HepG2 (cell line): Measurements from ENCODE around the gene KRTAP9-2. TPM values are rescaled to one million over a fixed set of nuclear protein-coding genes. Genes with fewer than 3 reads are reported as not detected.
"Not testable (repeated sequence)": the region's sequence is repeated elsewhere in the genome, so short reads cannot be mapped to it uniquely, and the experiment has no call there.

Experiments
- ATAC-seq: fragments of 200-7000 bp; cut with Tn5 transposase; 3 replicates; pipeline ENCODE4 v1.9.1; 2020; ENCODE audit warnings: mild to moderate bottlenecking, moderate library complexity
- BruUV-seq: library from RNA; stranded (reverse); fragments of 400-500 nt; replicated peaks from 2 replicates; lab custom pipeline; 2021; lab: Mats Ljungman, UMichigan
- CTCF ChIA-PET: fragments of 300-600 bp; formaldehyde crosslinking; extraction: SDS; loops from one replicate; lab custom pipeline; 2021; ENCODE audit warnings: low total read pairs, inconsistent platforms, low intra/inter-chr PET ratio; lab: Yijun Ruan, JAX
- POLR2A ChIA-PET: fragments of 350-600 bp; sonication (Branson Sonifier 250); formaldehyde crosslinking; loops from one replicate; lab custom pipeline; 2020; ENCODE audit warnings: antibody characterized with exemption, inconsistent platforms; lab: Yijun Ruan, JAX
- DNase-seq: peaks from one replicate; pipeline ENCODE4 v3.0.0-alpha.2; 2015; ENCODE audit warnings: low spot score
- FAIRE-seq: peaks from 3 replicates; lab custom pipeline; 2011; peaks lifted over from hg19 to GRCh38; lab: Jason Lieb, UNC
- H2AFZ ChIP-seq: one replicate; pipeline ENCODE4 v1.6.1; 2011; ENCODE audit warnings: low read length, inconsistent platforms
- H3K27ac ChIP-seq: fragments of 300-600 bp; 3 replicates; pipeline ENCODE4 v1.8.0; 2011; ENCODE audit warnings: mixed run types, mild to moderate bottlenecking, mixed read lengths, low read length, inconsistent platforms; ENCODE audit not compliant: insufficient read depth; ENCODE audit errors: extremely low read length
- H3K27me3 ChIP-seq, 2 experiments: fragments of 200-600 bp in 1 of 2; 2 replicates in 1 of 2; 3 replicates in 1 of 2; pipeline versions ENCODE4 v1.6.0 to v1.8.0; 2011; ENCODE audit warnings: low read length in 2 of 2, mild to moderate bottlenecking in 2 of 2, moderate library complexity in 2 of 2, inconsistent platforms in 1 of 2; ENCODE audit not compliant: insufficient read depth in 2 of 2, control insufficient read depth in 1 of 2
- H3K36me3 ChIP-seq, 2 experiments: fragments of 200-600 bp in 1 of 2; replicated peaks in 1 of 2; 2 replicates in 1 of 2; 3 replicates in 1 of 2; pipeline versions ENCODE4 v1.5.1 to v1.8.0; 2011; ENCODE audit warnings: low read length in 2 of 2, inconsistent platforms in 1 of 2; ENCODE audit not compliant: insufficient read depth in 2 of 2, control insufficient read depth in 1 of 2
- H3K4me1 ChIP-seq: 2 replicates; pipeline ENCODE4 v1.5.1; 2012; ENCODE audit warnings: low read length, inconsistent platforms; ENCODE audit not compliant: insufficient read depth
- H3K4me2 ChIP-seq: 2 replicates; pipeline ENCODE4 v1.6.0; 2011; ENCODE audit warnings: low read depth, low read length, inconsistent platforms
- H3K4me3 ChIP-seq, 3 experiments: fragments of 200-600 bp in 1 of 3; sonication (generic), shearing (Covaris generic) in 1 of 3; replicated peaks in 1 of 3; 2 replicates each; pipeline ENCODE4 v1.5.1; 2011 to 2016; ENCODE audit warnings: low read length in 3 of 3, inconsistent platforms in 2 of 3, low read depth in 2 of 3, mild to moderate bottlenecking in 2 of 3, control low read depth in 1 of 3, mixed read lengths in 1 of 3; ENCODE audit not compliant: insufficient read depth in 1 of 3
- H3K79me2 ChIP-seq: one replicate; pipeline ENCODE4 v1.6.1; 2011; ENCODE audit warnings: low read length, inconsistent platforms; ENCODE audit not compliant: insufficient read depth
- H3K9ac ChIP-seq: 2 replicates; pipeline ENCODE4 v1.6.0; 2011; ENCODE audit warnings: mild to moderate bottlenecking, low read depth, low read length, inconsistent platforms; ENCODE audit not compliant: insufficient read depth
- H3K9me3 ChIP-seq: 2 replicates; pipeline ENCODE4 v1.5.1; 2012; ENCODE audit warnings: mild to moderate bottlenecking, low read length
- H4K20me1 ChIP-seq: 2 replicates; pipeline ENCODE4 v1.6.0; 2011; ENCODE audit warnings: inconsistent platforms, mild to moderate bottlenecking, low read length, moderate library complexity; ENCODE audit not compliant: insufficient read depth
- GATAD2A ChIP-seq: IDR thresholded peaks from 2 replicates; pipeline ENCODE4 v1.6.1; 2016
- JDP2 ChIP-seq: sonication (generic); formaldehyde crosslinking; IDR thresholded peaks from 2 replicates; pipeline ENCODE4 v1.8.1; 2022; ENCODE audit warnings: missing genetic modification reagents, borderline replicate concordance
- ZNF225 ChIP-seq: sonication (generic); formaldehyde crosslinking; IDR thresholded peaks from 2 replicates; pipeline ENCODE4 v1.4.0; 2020; ENCODE audit warnings: mild to moderate bottlenecking, missing genetic modification reagents
- WGBS: methylation state at CpG from one replicate; pipeline ENCODE4 v1.1.6; 2017; ENCODE audit warnings: low lambda C conversion rate; 5-methylcytosine and 5-hydroxymethylcytosine counted together
- in situ Hi-C: cut with HindIII; loops from 2 replicates; pipeline ENCODE4 v1.10.0; 2017; ENCODE audit warnings: low pct_unique_long_range_greater_than_20kb; ENCODE audit not compliant: extremely low pct_ligation_motif_present
- intact Hi-C: fragments of 100-400 bp; cut with micrococcal nuclease; formaldehyde crosslinking; loops from one replicate; pipeline ENCODE4 v1.10.0; 2022; ENCODE audit not compliant: unreplicated experiment
- polyA plus RNA-seq, 8 experiments: library from polyadenylated mRNA; depleted of rRNA in 3 of 8; stranded (reverse) in 7 of 8; unstranded in 1 of 8; fragments of >200 nt; fragmentation: Illumina TruSeq in 4 of 8; extraction: Trizol in 4 of 8; gene quantifications; 2 replicates each; pipeline versions ENCODE4 v1.2.1 to v1.2.3, GENCODE V29; 2011 to 2016; ENCODE audit warnings: low read depth in 4 of 8, missing spikeins in 1 of 8, mixed read lengths in 1 of 8; ENCODE audit not compliant: insufficient read depth in 1 of 8
- total RNA-seq, 5 experiments: library from RNA; depleted of rRNA; stranded (reverse); fragments of >200 nt; fragmentation: Illumina TruSeq; extraction: Trizol; gene quantifications; 2 replicates each; pipeline ENCODE4 v1.2.3, GENCODE V29; 2016; ENCODE audit warnings: low read depth in 1 of 5
- TF ChIP-seq, protein P1 (sequence below): sonication (generic); formaldehyde crosslinking; IDR thresholded peaks from 2 replicates; pipeline ENCODE4 v1.5.1; 2020; ENCODE audit warnings: mild to moderate bottlenecking, missing genetic modification reagents, moderate library complexity
- TF ChIP-seq, protein P2 (sequence below), 2 experiments: IDR thresholded peaks; 2 replicates each; pipeline ENCODE4 v1.6.1; 2011 to 2012; ENCODE audit warnings: low read length in 2 of 2, borderline replicate concordance in 1 of 2, low read depth in 1 of 2, mild to moderate bottlenecking in 1 of 2, moderate library complexity in 1 of 2

KRTAP9-2 gene
- total and polyA plus RNA-seq, 2 of the 13 experiments (the other 11 are each of a cell fraction or from before 2014, with no cell fraction given), result not detected

DNA sequence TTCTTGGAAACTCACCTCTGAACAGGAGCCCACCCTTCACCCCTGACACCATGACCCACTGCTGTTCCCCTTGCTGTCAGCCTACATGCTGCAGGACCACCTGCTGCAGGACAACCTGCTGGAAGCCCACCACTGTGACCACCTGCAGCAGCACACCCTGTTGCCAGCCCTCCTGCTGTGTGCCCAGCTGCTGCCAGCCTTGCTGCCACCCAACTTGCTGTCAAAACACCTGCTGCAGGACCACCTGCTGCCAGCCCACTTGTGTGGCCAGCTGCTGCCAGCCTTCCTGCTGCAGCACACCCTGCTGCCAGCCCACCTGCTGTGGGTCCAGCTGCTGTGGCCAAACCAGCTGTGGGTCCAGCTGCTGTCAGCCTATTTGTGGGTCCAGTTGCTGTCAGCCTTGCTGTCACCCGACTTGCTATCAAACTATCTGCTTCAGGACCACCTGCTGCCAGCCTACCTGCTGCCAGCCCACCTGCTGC, 36.6 kb upstream of the KRTAP9-2 start, which contains the start of gene KRTAP9-1:
TSS of gene KRTAP9-1 (plus strand) at position 51 of the 482 bp plus-strand sequence. CDS start at position 51, 0 bp downstream.
- H3K4me3 ChIP-seq, H3K4me2 ChIP-seq, H3K79me2 ChIP-seq, BruUV-seq, intact Hi-C loops, H3K36me3 ChIP-seq, FAIRE-seq, H3K9ac ChIP-seq, H3K4me1 ChIP-seq, H3K27me3 ChIP-seq, H3K27ac ChIP-seq, H3K9me3 ChIP-seq, H4K20me1 ChIP-seq, DNase-seq, in situ Hi-C loops, H2AFZ ChIP-seq, CTCF ChIA-PET, POLR2A ChIA-PET, ATAC-seq: not testable (repeated sequence)
- WGBS, result 0% methylated on average over 1 of the region's 1 CpG
- TF ChIP-seq, protein P1, sequence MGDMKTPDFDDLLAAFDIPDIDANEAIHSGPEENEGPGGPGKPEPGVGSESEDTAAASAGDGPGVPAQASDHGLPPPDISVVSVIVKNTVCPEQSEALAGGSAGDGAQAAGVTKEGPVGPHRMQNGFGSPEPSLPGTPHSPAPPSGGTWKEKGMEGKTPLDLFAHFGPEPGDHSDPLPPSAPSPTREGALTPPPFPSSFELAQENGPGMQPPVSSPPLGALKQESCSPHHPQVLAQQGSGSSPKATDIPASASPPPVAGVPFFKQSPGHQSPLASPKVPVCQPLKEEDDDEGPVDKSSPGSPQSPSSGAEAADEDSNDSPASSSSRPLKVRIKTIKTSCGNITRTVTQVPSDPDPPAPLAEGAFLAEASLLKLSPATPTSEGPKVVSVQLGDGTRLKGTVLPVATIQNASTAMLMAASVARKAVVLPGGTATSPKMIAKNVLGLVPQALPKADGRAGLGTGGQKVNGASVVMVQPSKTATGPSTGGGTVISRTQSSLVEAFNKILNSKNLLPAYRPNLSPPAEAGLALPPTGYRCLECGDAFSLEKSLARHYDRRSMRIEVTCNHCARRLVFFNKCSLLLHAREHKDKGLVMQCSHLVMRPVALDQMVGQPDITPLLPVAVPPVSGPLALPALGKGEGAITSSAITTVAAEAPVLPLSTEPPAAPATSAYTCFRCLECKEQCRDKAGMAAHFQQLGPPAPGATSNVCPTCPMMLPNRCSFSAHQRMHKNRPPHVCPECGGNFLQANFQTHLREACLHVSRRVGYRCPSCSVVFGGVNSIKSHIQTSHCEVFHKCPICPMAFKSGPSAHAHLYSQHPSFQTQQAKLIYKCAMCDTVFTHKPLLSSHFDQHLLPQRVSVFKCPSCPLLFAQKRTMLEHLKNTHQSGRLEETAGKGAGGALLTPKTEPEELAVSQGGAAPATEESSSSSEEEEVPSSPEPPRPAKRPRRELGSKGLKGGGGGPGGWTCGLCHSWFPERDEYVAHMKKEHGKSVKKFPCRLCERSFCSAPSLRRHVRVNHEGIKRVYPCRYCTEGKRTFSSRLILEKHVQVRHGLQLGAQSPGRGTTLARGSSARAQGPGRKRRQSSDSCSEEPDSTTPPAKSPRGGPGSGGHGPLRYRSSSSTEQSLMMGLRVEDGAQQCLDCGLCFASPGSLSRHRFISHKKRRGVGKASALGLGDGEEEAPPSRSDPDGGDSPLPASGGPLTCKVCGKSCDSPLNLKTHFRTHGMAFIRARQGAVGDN (CRISPR knock-in tag), result 0 out of 2 replicates have a peak, but pooled peaks have one; percentile 10
- peak; percentile 41; the same call in 1 of the 2 replicates for TF ChIP-seq ZNF225

DNA sequence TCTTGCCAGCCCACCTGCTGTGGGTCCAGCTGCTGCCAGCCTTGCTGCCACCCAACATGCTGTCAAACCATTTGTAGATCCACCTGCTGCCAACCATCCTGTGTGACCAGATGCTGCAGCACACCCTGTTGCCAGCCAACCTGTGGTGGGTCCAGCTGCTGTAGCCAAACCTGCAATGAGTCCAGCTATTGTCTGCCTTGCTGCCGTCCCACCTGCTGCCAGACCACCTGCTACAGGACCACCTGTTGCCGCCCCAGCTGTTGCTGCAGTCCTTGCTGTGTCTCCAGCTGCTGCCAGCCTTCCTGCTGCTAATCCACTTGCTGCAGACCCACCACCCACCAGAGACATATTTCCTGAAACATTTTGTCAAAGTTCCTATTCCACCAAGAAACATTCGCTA, 36.1 kb upstream of the KRTAP9-2 start:
- intact Hi-C loops, result no loop called here
- no peak for ATAC-seq
- Histone ChIP-seq H3K27ac (no peak overlapping the region), H3K79me2 (no peaks in the 10 kb centered on the region), H3K36me3 (no peaks in the 10 kb centered on the region), H3K4me3 (no peak overlapping the region), H3K9ac (no peak overlapping the region), H3K4me1 (no peaks in the 10 kb centered on the region), H2AFZ (no peak overlapping the region), H3K27me3 (0 out of 5 replicates have a peak, but pooled peaks cover 0 to 5% of the 10 kb centered on the region in 2 experiments), H3K9me3 (no peaks in the 10 kb centered on the region), H3K4me2 (no peak overlapping the region), H4K20me1 (no peaks in the 10 kb centered on the region)
- WGBS, result 0% methylated on average over 1 of the region's 3 CpGs
- ChIA-PET CTCF (no interaction called here), POLR2A (no interaction called here)
- no peak for FAIRE-seq
- in situ Hi-C loops, result no loop called here
- no peak for DNase-seq
- no TSS peak for BruUV-seq
- no peak for TF ChIP-seq JDP2 (CRISPR knock-in tag)
- TF ChIP-seq, protein P2, sequence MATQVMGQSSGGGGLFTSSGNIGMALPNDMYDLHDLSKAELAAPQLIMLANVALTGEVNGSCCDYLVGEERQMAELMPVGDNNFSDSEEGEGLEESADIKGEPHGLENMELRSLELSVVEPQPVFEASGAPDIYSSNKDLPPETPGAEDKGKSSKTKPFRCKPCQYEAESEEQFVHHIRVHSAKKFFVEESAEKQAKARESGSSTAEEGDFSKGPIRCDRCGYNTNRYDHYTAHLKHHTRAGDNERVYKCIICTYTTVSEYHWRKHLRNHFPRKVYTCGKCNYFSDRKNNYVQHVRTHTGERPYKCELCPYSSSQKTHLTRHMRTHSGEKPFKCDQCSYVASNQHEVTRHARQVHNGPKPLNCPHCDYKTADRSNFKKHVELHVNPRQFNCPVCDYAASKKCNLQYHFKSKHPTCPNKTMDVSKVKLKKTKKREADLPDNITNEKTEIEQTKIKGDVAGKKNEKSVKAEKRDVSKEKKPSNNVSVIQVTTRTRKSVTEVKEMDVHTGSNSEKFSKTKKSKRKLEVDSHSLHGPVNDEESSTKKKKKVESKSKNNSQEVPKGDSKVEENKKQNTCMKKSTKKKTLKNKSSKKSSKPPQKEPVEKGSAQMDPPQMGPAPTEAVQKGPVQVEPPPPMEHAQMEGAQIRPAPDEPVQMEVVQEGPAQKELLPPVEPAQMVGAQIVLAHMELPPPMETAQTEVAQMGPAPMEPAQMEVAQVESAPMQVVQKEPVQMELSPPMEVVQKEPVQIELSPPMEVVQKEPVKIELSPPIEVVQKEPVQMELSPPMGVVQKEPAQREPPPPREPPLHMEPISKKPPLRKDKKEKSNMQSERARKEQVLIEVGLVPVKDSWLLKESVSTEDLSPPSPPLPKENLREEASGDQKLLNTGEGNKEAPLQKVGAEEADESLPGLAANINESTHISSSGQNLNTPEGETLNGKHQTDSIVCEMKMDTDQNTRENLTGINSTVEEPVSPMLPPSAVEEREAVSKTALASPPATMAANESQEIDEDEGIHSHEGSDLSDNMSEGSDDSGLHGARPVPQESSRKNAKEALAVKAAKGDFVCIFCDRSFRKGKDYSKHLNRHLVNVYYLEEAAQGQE (IDR thresholded peaks at IDR 0.05; ENCODE audit: borderline replicate concordance in 1 of 2, low read depth in 1 of 2, low read length in 2 of 2), result no peak
- no peak for TF ChIP-seq GATAD2A (CRISPR knock-in tag)
